WTC11 (cell line): ENCODE data around the gene RBM20. TPM values are rescaled to one million over a fixed set of nuclear protein-coding genes. Genes with fewer than 3 reads are reported as not detected.

Experiments
- ATAC-seq: fragments of 200-7000 bp; cut with Tn5 transposase; 2 replicates; pipeline ENCODE4 v1.10.0; 2021; ENCODE audit warnings: mild to moderate bottlenecking, moderate library complexity
- CTCF ChIA-PET: fragments of 300-600 bp; sonication (Branson Sonifier 250); formaldehyde crosslinking; loops from one replicate; lab custom pipeline; 2021; ENCODE audit warnings: antibody characterized with exemption; lab: Charles Lee
- POLR2A ChIA-PET: fragments of 350-600 bp; sonication (Branson Sonifier 250); formaldehyde crosslinking; loops from one replicate; lab custom pipeline; 2021; ENCODE audit warnings: antibody characterized with exemption; lab: Charles Lee
- DNase-seq: peaks from one replicate; pipeline ENCODE4 v3.0.0; 2021; ENCODE audit warnings: low spot score
- H3K27ac Mint-ChIP-seq: 2 replicates; pipeline ENCODE4 v1.8.0; 2021; ENCODE audit warnings: mixed read lengths
- H3K27me3 Mint-ChIP-seq: 2 replicates; pipeline ENCODE4 v1.8.0; 2021; ENCODE audit warnings: low read depth, mild to moderate bottlenecking, moderate library complexity, mixed read lengths
- H3K36me3 Mint-ChIP-seq: 2 replicates; pipeline ENCODE4 v1.8.0; 2021; ENCODE audit warnings: mixed read lengths
- H3K4me1 Mint-ChIP-seq: 2 replicates; pipeline ENCODE4 v1.8.0; 2022; ENCODE audit warnings: mixed read lengths
- H3K4me3 Mint-ChIP-seq: 2 replicates; pipeline ENCODE4 v1.8.0; 2021; ENCODE audit warnings: mild to moderate bottlenecking, moderate library complexity, mixed read lengths
- H3K9me3 Mint-ChIP-seq: 2 replicates; pipeline ENCODE4 v1.8.0; 2021; ENCODE audit warnings: mixed read lengths
- ETV6 ChIP-seq: sonication (generic); formaldehyde crosslinking; IDR thresholded peaks from 2 replicates; pipeline ENCODE4 v1.8.1; 2022; ENCODE audit warnings: mild to moderate bottlenecking, missing genetic modification reagents
- GTF2I ChIP-seq: fragments of 250-450 bp; sonication (Bioruptor Pico); conservative IDR thresholded peaks from 2 replicates; pipeline ENCODE4 v1.4.0; 2021; ENCODE audit warnings: mild to moderate bottlenecking
- KAT7 ChIP-seq: sonication (generic); formaldehyde crosslinking; IDR thresholded peaks from 2 replicates; pipeline ENCODE4 v1.8.1; 2023; ENCODE audit warnings: missing genetic modification reagents, mild to moderate bottlenecking, borderline replicate concordance
- NFATC4 ChIP-seq: fragments of 250-450 bp; sonication (Bioruptor Pico); IDR thresholded peaks from 2 replicates; pipeline ENCODE4 v1.9.0; 2021; ENCODE audit warnings: mild to moderate bottlenecking
- TEAD1 ChIP-seq: sonication (generic); formaldehyde crosslinking; IDR thresholded peaks from 2 replicates; pipeline ENCODE4 v1.8.0; 2022; ENCODE audit warnings: mild to moderate bottlenecking, missing genetic modification reagents
- TP53 ChIP-seq: sonication (generic); formaldehyde crosslinking; IDR thresholded peaks from 2 replicates; pipeline ENCODE4 v1.8.1; 2023; ENCODE audit warnings: mild to moderate bottlenecking, missing genetic modification reagents
- ZNF671 ChIP-seq: fragments of 250-450 bp; sonication (Bioruptor Pico); IDR thresholded peaks from 2 replicates; pipeline ENCODE4 v1.8.0; 2021; ENCODE audit warnings: mild to moderate bottlenecking
- total RNA-seq: library from RNA; stranded (reverse); gene quantifications from 3 replicates; pipeline ENCODE4 v1.2.3, GENCODE V29; 2021
- TF ChIP-seq, protein P1 (sequence below): sonication (generic); formaldehyde crosslinking; IDR thresholded peaks from 2 replicates; pipeline ENCODE4 v1.8.0; 2023; ENCODE audit warnings: missing genetic modification reagents, mild to moderate bottlenecking, borderline replicate concordance
- TF ChIP-seq, protein P2 (sequence below): sonication (generic); formaldehyde crosslinking; IDR thresholded peaks from 2 replicates; pipeline ENCODE4 v1.8.1; 2023; ENCODE audit warnings: mild to moderate bottlenecking, missing genetic modification reagents, borderline replicate concordance
- TF ChIP-seq, protein P3 (sequence below): sonication (generic); formaldehyde crosslinking; conservative IDR thresholded peaks from 2 replicates; pipeline ENCODE4 v1.8.1; 2022; ENCODE audit warnings: mild to moderate bottlenecking, missing genetic modification reagents
- TF ChIP-seq, protein P4 (sequence below): fragments of 250-450 bp; sonication (Bioruptor Pico); IDR thresholded peaks from 2 replicates; pipeline ENCODE4 v1.9.0; 2021; ENCODE audit warnings: moderate library complexity, mild to moderate bottlenecking, inconsistent platforms, borderline replicate concordance
- TF ChIP-seq, protein P5 (sequence below): sonication (generic); formaldehyde crosslinking; IDR thresholded peaks from 2 replicates; pipeline ENCODE4 v1.8.1; 2022; ENCODE audit warnings: low read depth, mild to moderate bottlenecking, moderate library complexity, missing genetic modification reagents, borderline replicate concordance
- TF ChIP-seq, protein P6 (sequence below): sonication (generic); formaldehyde crosslinking; IDR thresholded peaks from 2 replicates; pipeline ENCODE4 v1.8.0; 2022; ENCODE audit warnings: mild to moderate bottlenecking, missing genetic modification reagents
- TF ChIP-seq, protein P7 (sequence below): fragments of 250-450 bp; sonication (Bioruptor Pico); conservative IDR thresholded peaks from 2 replicates; pipeline ENCODE4 v1.9.0; 2021; ENCODE audit warnings: mild to moderate bottlenecking

The RBM20 gene
- total RNA-seq, 1 experiment from 2014 or later = 0.52 TPM

DNA sequence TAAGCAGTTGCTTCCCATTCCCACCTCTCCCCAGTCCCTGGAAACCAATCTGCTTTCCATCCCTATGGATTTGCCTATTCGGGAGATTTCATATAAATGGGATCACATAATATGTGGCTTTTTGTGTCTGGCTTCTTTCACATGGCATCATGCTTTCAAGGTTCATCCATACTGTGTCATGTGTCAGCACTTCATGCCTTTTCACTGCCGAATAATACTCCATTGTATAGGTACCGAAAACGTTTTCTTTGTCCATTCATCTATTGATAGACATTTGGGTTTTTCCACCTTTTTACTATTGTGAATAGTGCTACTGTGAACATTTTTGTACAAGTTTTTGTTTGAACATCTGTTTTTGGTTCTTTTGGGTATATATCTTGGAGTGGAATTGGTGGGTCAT is 12.5 kb downstream of the RBM20 start (continued):
- TF ChIP-seq, protein P1, sequence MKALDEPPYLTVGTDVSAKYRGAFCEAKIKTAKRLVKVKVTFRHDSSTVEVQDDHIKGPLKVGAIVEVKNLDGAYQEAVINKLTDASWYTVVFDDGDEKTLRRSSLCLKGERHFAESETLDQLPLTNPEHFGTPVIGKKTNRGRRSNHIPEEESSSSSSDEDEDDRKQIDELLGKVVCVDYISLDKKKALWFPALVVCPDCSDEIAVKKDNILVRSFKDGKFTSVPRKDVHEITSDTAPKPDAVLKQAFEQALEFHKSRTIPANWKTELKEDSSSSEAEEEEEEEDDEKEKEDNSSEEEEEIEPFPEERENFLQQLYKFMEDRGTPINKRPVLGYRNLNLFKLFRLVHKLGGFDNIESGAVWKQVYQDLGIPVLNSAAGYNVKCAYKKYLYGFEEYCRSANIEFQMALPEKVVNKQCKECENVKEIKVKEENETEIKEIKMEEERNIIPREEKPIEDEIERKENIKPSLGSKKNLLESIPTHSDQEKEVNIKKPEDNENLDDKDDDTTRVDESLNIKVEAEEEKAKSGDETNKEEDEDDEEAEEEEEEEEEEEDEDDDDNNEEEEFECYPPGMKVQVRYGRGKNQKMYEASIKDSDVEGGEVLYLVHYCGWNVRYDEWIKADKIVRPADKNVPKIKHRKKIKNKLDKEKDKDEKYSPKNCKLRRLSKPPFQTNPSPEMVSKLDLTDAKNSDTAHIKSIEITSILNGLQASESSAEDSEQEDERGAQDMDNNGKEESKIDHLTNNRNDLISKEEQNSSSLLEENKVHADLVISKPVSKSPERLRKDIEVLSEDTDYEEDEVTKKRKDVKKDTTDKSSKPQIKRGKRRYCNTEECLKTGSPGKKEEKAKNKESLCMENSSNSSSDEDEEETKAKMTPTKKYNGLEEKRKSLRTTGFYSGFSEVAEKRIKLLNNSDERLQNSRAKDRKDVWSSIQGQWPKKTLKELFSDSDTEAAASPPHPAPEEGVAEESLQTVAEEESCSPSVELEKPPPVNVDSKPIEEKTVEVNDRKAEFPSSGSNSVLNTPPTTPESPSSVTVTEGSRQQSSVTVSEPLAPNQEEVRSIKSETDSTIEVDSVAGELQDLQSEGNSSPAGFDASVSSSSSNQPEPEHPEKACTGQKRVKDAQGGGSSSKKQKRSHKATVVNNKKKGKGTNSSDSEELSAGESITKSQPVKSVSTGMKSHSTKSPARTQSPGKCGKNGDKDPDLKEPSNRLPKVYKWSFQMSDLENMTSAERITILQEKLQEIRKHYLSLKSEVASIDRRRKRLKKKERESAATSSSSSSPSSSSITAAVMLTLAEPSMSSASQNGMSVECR (CRISPR knock-in tag) = no peak
- TF ChIP-seq, protein P2, sequence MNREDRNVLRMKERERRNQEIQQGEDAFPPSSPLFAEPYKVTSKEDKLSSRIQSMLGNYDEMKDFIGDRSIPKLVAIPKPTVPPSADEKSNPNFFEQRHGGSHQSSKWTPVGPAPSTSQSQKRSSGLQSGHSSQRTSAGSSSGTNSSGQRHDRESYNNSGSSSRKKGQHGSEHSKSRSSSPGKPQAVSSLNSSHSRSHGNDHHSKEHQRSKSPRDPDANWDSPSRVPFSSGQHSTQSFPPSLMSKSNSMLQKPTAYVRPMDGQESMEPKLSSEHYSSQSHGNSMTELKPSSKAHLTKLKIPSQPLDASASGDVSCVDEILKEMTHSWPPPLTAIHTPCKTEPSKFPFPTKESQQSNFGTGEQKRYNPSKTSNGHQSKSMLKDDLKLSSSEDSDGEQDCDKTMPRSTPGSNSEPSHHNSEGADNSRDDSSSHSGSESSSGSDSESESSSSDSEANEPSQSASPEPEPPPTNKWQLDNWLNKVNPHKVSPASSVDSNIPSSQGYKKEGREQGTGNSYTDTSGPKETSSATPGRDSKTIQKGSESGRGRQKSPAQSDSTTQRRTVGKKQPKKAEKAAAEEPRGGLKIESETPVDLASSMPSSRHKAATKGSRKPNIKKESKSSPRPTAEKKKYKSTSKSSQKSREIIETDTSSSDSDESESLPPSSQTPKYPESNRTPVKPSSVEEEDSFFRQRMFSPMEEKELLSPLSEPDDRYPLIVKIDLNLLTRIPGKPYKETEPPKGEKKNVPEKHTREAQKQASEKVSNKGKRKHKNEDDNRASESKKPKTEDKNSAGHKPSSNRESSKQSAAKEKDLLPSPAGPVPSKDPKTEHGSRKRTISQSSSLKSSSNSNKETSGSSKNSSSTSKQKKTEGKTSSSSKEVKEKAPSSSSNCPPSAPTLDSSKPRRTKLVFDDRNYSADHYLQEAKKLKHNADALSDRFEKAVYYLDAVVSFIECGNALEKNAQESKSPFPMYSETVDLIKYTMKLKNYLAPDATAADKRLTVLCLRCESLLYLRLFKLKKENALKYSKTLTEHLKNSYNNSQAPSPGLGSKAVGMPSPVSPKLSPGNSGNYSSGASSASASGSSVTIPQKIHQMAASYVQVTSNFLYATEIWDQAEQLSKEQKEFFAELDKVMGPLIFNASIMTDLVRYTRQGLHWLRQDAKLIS = no peak
- TF ChIP-seq, protein P3, sequence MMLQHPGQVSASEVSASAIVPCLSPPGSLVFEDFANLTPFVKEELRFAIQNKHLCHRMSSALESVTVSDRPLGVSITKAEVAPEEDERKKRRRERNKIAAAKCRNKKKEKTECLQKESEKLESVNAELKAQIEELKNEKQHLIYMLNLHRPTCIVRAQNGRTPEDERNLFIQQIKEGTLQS (CRISPR knock-in tag) = no peak
- TF ChIP-seq KAT7 (CRISPR knock-in tag) (no peak), TP53 (no peak)
- TF ChIP-seq, protein P4, sequence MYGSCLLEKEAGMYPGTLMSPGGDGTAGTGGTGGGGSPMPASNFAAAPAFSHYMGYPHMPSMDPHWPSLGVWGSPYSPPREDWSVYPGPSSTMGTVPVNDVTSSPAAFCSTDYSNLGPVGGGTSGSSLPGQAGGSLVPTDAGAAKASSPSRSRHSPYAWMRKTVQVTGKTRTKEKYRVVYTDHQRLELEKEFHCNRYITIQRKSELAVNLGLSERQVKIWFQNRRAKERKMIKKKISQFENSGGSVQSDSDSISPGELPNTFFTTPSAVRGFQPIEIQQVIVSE (CRISPR knock-in tag) = no peak

DNA sequence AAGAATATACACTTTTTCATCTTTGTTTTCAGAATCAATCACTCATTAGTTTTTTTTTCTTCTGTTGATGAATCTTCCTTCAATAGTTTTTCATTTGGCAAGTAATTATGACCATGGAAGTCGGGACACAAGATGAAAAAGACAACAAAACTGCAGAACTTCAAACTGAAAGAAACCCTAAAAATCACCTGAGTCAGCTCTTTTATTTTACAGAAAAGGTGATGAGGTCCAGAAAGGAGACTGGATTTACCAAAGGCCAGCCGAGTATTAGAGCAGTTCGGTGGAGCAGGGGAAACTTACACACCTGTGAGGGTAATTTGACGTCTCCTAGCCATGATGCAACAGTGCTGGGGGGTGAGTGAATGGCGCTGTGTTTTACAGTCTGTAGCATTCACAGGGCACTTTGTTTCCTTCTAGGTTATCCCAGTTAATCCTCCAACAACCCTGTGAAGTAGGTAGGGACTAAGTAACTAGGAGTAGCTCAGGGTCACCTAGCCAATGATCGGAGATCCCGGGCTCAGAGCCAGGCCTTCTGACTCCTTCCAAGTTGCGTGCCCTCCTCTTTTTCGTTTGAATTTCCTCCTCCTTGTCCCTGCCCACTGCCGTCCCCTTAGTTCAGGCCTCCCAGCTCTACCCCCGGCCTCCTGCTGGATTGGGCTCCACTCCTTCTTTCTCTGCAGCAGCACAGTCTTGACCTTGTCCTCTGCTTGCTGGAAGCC is 14.0 kb downstream of the RBM20 start:
- Mint-ChIP-seq H3K36me3 (no peaks in the 10 kb centered on the region), H3K4me3 (no peak overlapping the region), H3K27ac (no peak overlapping the region), H3K27me3 (peaks cover 3% of the 10 kb centered on the region), H3K9me3 (no peaks in the 10 kb centered on the region), H3K4me1 (peaks cover 7% of the 10 kb centered on the region)
- CTCF ChIA-PET = interaction anchor here (1.1 to 2.0 kb wide), 3 partner anchors 14 to 179 kb away, joined by 3 to 7 read pairs (median 3); no protein-coding TSS in a partner anchor
- POLR2A ChIA-PET = no interaction called here
- no peak for DNase-seq
- peak; percentile 64 for ATAC-seq
- TF ChIP-seq KAT7 (CRISPR knock-in tag) (no peak), GTF2I (CRISPR knock-in tag) (no peak), ETV6 (CRISPR knock-in tag) (no peak), NFATC4 (CRISPR knock-in tag) (no peak), ZNF671 (no peak), TEAD1 (CRISPR knock-in tag) (no peak)
- TF ChIP-seq, protein P5, sequence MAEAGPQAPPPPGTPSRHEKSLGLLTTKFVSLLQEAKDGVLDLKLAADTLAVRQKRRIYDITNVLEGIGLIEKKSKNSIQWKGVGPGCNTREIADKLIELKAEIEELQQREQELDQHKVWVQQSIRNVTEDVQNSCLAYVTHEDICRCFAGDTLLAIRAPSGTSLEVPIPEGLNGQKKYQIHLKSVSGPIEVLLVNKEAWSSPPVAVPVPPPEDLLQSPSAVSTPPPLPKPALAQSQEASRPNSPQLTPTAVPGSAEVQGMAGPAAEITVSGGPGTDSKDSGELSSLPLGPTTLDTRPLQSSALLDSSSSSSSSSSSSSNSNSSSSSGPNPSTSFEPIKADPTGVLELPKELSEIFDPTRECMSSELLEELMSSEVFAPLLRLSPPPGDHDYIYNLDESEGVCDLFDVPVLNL (CRISPR knock-in tag) = no peak
- TF ChIP-seq, protein P2 = no peak
- TF ChIP-seq, protein P6, sequence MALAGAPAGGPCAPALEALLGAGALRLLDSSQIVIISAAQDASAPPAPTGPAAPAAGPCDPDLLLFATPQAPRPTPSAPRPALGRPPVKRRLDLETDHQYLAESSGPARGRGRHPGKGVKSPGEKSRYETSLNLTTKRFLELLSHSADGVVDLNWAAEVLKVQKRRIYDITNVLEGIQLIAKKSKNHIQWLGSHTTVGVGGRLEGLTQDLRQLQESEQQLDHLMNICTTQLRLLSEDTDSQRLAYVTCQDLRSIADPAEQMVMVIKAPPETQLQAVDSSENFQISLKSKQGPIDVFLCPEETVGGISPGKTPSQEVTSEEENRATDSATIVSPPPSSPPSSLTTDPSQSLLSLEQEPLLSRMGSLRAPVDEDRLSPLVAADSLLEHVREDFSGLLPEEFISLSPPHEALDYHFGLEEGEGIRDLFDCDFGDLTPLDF (CRISPR knock-in tag) = no peak
- TF ChIP-seq, protein P7, sequence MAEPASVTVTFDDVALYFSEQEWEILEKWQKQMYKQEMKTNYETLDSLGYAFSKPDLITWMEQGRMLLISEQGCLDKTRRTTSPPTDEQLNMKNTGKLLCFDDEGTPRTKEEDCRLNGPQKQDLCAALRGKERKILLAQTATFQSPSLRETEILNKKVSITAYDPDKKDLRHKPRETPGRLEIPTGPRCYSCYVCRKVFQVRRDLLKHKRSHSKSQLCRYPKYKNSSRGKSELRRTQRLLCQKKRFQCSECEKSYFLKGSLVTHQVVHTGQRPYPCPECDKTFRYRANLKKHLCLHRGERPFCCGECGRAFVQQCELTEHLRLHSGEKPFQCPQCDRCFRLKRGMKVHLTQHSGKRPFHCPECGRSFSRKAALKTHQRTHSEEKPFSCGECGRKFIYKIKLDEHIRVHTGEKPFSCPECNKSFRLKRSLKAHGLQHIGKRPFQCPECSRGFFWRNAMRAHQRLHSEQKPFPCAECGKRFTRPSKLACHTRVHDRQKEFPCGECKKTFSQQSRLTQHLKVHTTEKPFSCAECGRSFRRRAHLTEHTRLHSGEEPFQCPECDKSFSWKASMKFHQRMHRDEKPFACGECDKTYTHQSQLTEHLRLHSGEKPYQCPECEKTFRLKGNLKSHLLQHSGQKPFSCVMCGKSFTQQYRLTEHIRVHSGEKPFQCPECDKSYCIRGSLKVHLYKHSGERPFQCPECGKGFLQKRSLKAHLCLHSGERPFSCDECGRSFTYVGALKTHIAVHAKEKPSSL (CRISPR knock-in tag) = no peak
